SK-N-SH (cell line): Measurements from ENCODE around the gene DLK2. TPM values are rescaled to one million over a fixed set of nuclear protein-coding genes. Genes with fewer than 3 reads are reported as not detected.

Experiments used
- CTCF ChIA-PET: fragments of 300-600, 350-600 bp; formaldehyde crosslinking; extraction: SDS; loops from one replicate; lab custom pipeline; 2021; lab: Yijun Ruan, JAX
- POLR2A ChIA-PET: fragments of 350-600 bp; sonication (Branson Sonifier 250); formaldehyde crosslinking; extraction: SDS; loops from one replicate; lab custom pipeline; 2020; ENCODE audit warnings: antibody characterized with exemption, inconsistent platforms; lab: Yijun Ruan, JAX
- DNase-seq: peaks from one replicate; pipeline ENCODE4 v3.0.0; 2012
- H2AFZ ChIP-seq: fragments of 200-600 bp; sonication (generic); 2 replicates; pipeline ENCODE4 v1.8.1; 2016; ENCODE audit warnings: antibody characterized with exemption, mild to moderate bottlenecking, low read depth
- H3F3A ChIP-seq: fragments of 200-600 bp; sonication (generic); replicated peaks from 2 replicates; pipeline ENCODE3; 2016; ENCODE audit warnings: antibody characterized with exemption, mild to moderate bottlenecking; ENCODE audit not compliant: insufficient read depth
- H3K27ac ChIP-seq, 2 experiments: fragments of 200-500 bp in 1 of 2; fragments of 200-600 bp in 1 of 2; sonication (Bioruptor generic) in 1 of 2; sonication (generic), shearing (Covaris generic) in 1 of 2; 2 replicates each; pipeline versions ENCODE4 v1.5.1 to v1.6.1; 2014 to 2016; ENCODE audit warnings: low read depth in 2 of 2, inconsistent platforms in 1 of 2, low read length in 1 of 2, mild to moderate bottlenecking in 1 of 2, mixed read lengths in 1 of 2
- H3K27me3 ChIP-seq: fragments of 200-600 bp; sonication (generic), shearing (Covaris generic); 2 replicates; pipeline ENCODE4 v1.6.1; 2016; ENCODE audit warnings: mixed run types; ENCODE audit not compliant: insufficient read depth
- H3K36me3 ChIP-seq, 2 experiments: fragments of 200-500 bp in 1 of 2; fragments of 200-600 bp in 1 of 2; sonication (Bioruptor generic) in 1 of 2; sonication (generic) in 1 of 2; replicated peaks in 1 of 2; 2 replicates each; pipeline versions ENCODE3 to v1.5.1; 2014 to 2016; ENCODE audit warnings: low read length in 1 of 2, mild to moderate bottlenecking in 1 of 2; ENCODE audit not compliant: insufficient read depth in 2 of 2, control insufficient read depth in 1 of 2
- H3K4me1 ChIP-seq, 2 experiments: fragments of 200-500 bp in 1 of 2; fragments of 200-600 bp in 1 of 2; sonication (Bioruptor generic) in 1 of 2; sonication (generic), shearing (Covaris generic) in 1 of 2; 2 replicates each; pipeline versions ENCODE4 v1.5.1 to v1.6.1; 2014 to 2016; ENCODE audit warnings: low read depth in 1 of 2, low read length in 1 of 2, mixed run types in 1 of 2; ENCODE audit not compliant: insufficient read depth in 2 of 2, control insufficient read depth in 1 of 2
- H3K4me2 ChIP-seq: fragments of 200-600 bp; sonication (generic), shearing (Covaris generic); 2 replicates; pipeline ENCODE4 v1.6.1; 2017; ENCODE audit warnings: mixed run types
- H3K4me3 ChIP-seq, 2 experiments: fragments of 200-500 bp in 1 of 2; fragments of 200-600 bp in 1 of 2; sonication (Bioruptor generic) in 1 of 2; sonication (generic), shearing (Covaris generic) in 1 of 2; 2 replicates each; pipeline versions ENCODE4 v1.5.1 to v1.8.1; 2014 to 2016; ENCODE audit warnings: low read depth in 2 of 2, inconsistent platforms in 1 of 2, low read length in 1 of 2, mild to moderate bottlenecking in 1 of 2, mixed read lengths in 1 of 2, moderate library complexity in 1 of 2
- H3K79me2 ChIP-seq: fragments of 200-600 bp; sonication (generic); 2 replicates; pipeline ENCODE4 v1.8.1; 2017; ENCODE audit warnings: mild to moderate bottlenecking; ENCODE audit not compliant: insufficient read depth
- H3K9ac ChIP-seq: fragments of 200-600 bp; sonication (generic); 2 replicates; pipeline ENCODE4 v1.6.1; 2017; ENCODE audit warnings: mixed run types
- H3K9me2 ChIP-seq: fragments of 200-600 bp; sonication (generic); 2 replicates; pipeline ENCODE4 v1.6.1; 2017; ENCODE audit warnings: mixed run types
- H3K9me3 ChIP-seq: fragments of 200-600 bp; sonication (generic); 2 replicates; pipeline ENCODE4 v1.6.1; 2017; ENCODE audit warnings: mixed run types, mild to moderate bottlenecking, moderate library complexity
- H4K20me1 ChIP-seq: fragments of 200-600 bp; sonication (generic); 2 replicates; pipeline ENCODE4 v1.6.1; 2017; ENCODE audit warnings: mild to moderate bottlenecking, mixed run types; ENCODE audit not compliant: insufficient read depth
- EP300 ChIP-seq, 2 experiments: IDR thresholded peaks; 2 replicates each; pipeline versions ENCODE4 v1.4.0 to v1.6.1; 2012; ENCODE audit warnings: borderline replicate concordance in 1 of 2, low read depth in 1 of 2, low read length in 1 of 2
- EZH2phosphoT487 ChIP-seq: fragments of 200-600 bp; sonication (generic); IDR thresholded peaks from 2 replicates; pipeline ENCODE4 v1.6.1; 2017; ENCODE audit warnings: low read depth, mixed run types, mild to moderate bottlenecking, antibody characterized with exemption, moderate library complexity, borderline replicate concordance
- FOSL2 ChIP-seq: IDR thresholded peaks from 2 replicates; pipeline ENCODE4 v1.4.0; 2012; ENCODE audit warnings: low read depth, mild to moderate bottlenecking, moderate library complexity, borderline replicate concordance
- FOXM1 ChIP-seq: IDR thresholded peaks from 2 replicates; pipeline ENCODE4 v1.4.0; 2012; ENCODE audit warnings: low read depth, mild to moderate bottlenecking
- IRF3 ChIP-seq: fragments of 150-350 bp; IDR thresholded peaks from 2 replicates; pipeline ENCODE4 v1.6.1; 2016; ENCODE audit warnings: mild to moderate bottlenecking, low read depth, low read length
- JUND ChIP-seq: IDR thresholded peaks from 2 replicates; pipeline ENCODE4 v1.4.0; 2012
- MAX ChIP-seq: IDR thresholded peaks from 2 replicates; pipeline ENCODE4 v1.4.0; 2012; ENCODE audit warnings: low read depth
- NRF1 ChIP-seq: IDR thresholded peaks from 2 replicates; pipeline ENCODE4 v1.6.1; 2012; ENCODE audit warnings: low read depth, mild to moderate bottlenecking, low read length
- POLR2AphosphoS5 ChIP-seq: IDR thresholded peaks from 2 replicates; pipeline ENCODE4 v1.6.1; 2012; ENCODE audit warnings: low read depth, low read length
- RAD21 ChIP-seq: IDR thresholded peaks from 2 replicates; pipeline ENCODE4 v1.6.1; 2012; ENCODE audit warnings: mild to moderate bottlenecking, low read length
- RCOR1 ChIP-seq: fragments of 150-350 bp; IDR thresholded peaks from 2 replicates; pipeline ENCODE4 v1.6.1; 2017; ENCODE audit warnings: antibody characterized with exemption, low read length
- REST ChIP-seq: IDR thresholded peaks from 2 replicates; pipeline ENCODE4 v1.6.1; 2012; ENCODE audit warnings: mild to moderate bottlenecking, low read depth, low read length, moderate library complexity
- RXRA ChIP-seq: IDR thresholded peaks from 2 replicates; pipeline ENCODE4 v1.4.0; 2012; ENCODE audit warnings: low read depth, mild to moderate bottlenecking, borderline replicate concordance
- SIN3A ChIP-seq: IDR thresholded peaks from 2 replicates; pipeline ENCODE4 v1.6.1; 2012; ENCODE audit warnings: low read depth, mild to moderate bottlenecking, low read length, moderate library complexity, borderline replicate concordance
- SMC3 ChIP-seq: IDR thresholded peaks from 2 replicates; pipeline ENCODE4 v1.6.1; 2012; ENCODE audit warnings: low read depth, low read length, improper control_type of control experiment
- TAF1 ChIP-seq: IDR thresholded peaks from 2 replicates; pipeline ENCODE4 v1.6.1; 2012; ENCODE audit warnings: low read depth, mild to moderate bottlenecking, low read length, moderate library complexity, borderline replicate concordance
- TCF12 ChIP-seq: IDR thresholded peaks from 2 replicates; pipeline ENCODE4 v1.4.0; 2012
- WGBS: methylation state at CpG from one replicate; pipeline ENCODE4 v1.1.6; 2017; ENCODE audit warnings: low lambda C conversion rate; 5-methylcytosine and 5-hydroxymethylcytosine counted together
- polyA plus RNA-seq, 3 experiments: library from polyadenylated mRNA; depleted of rRNA; stranded (reverse); fragments of >200 nt; gene quantifications; 2 replicates each; pipeline ENCODE4 v1.2.3, GENCODE V29; 2012
- TF ChIP-seq, protein P1 (sequence below): IDR thresholded peaks from 2 replicates; pipeline ENCODE4 v1.4.0; 2012; ENCODE audit warnings: low read depth, borderline replicate concordance
- TF ChIP-seq, protein P2 (sequence below): IDR thresholded peaks from 2 replicates; pipeline ENCODE4; 2012

Gene DLK2
- polyA plus RNA-seq, 1 of the 3 experiments (the other 2 are of a cell fraction) = 3.9 TPM

- Histone ChIP-seq H4K20me1 (peaks cover 29% of the 10 kb centered on the region; the same call in 1 of the 2 replicates), H3F3A (no peaks in the 10 kb centered on the region), H3K27ac (no peak overlapping the region), H2AFZ (no peak overlapping the region), H3K36me3 (peaks cover 6 to 11% of the 10 kb centered on the region in 2 experiments), H3K9ac (no peak overlapping the region), H3K9me3 (no peaks in the 10 kb centered on the region), H3K9me2 (no peaks in the 10 kb centered on the region), H3K79me2 (peaks cover 12% of the 10 kb centered on the region; the same call in 1 of the 2 replicates), H3K4me2 (no peak overlapping the region), H3K27me3 (no peaks in the 10 kb centered on the region), H3K4me3 (no peak overlapping the region), H3K4me1 (peaks cover 14 to 43% of the 10 kb centered on the region in 2 experiments; a peak in 3 of 4 replicates)
- WGBS = 97% methylated on average over 6 of the region's 6 CpGs
- ChIA-PET POLR2A (no interaction called here), CTCF (interaction anchor here (0.9 to 22.4 kb wide), 5 partner anchors 12 to 108 kb away, joined by 3 to 382 read pairs (median 22); partner anchors contain the start of genes ABCC10, DLK2, LRRC73 and TJAP1)
- DNase-seq = no peak
- TF ChIP-seq FOSL2 (no peak), TAF1 (no peak), EZH2phosphoT487 (no peak), TCF12 (no peak), EP300 (IDR thresholded peaks at IDR 0.05; ENCODE audit: borderline replicate concordance in 1 of 2, low read depth in 1 of 2, low read length in 1 of 2) (no peak)
Measured at GRCh38 chr6:43494321-43494720, 39.0 kb upstream of the DLK2 start.

DNA sequence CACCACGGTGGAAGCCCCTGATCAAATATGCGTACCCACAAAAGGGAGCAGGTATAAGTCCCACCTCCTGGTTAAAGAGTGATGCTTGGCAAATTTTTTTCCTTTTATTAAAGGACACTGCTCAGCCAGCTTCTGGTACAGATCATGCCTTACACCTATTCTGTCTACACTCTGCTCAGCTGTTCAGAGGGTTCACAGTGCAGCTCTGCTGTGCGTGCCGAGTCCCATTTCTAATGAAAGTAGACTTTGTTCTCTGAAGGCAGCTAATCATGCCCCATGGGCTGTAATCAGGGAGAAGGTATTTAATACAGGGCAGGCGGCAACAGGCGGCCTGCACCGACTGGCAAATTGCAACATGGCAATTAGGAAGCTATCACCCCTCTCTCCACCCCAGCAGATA lies 38.5 kb upstream of the DLK2 start:
- Histone ChIP-seq H3K4me3 (no peak overlapping the region), H3F3A (no peaks in the 10 kb centered on the region), H2AFZ (no peak overlapping the region), H3K36me3 (peaks cover under 1 to 6% of the 10 kb centered on the region in 2 experiments), H3K9me3 (no peaks in the 10 kb centered on the region), H3K79me2 (peaks cover 16% of the 10 kb centered on the region; the same call in 1 of the 2 replicates), H3K4me2 (no peak overlapping the region), H3K27me3 (no peaks in the 10 kb centered on the region), H3K9me2 (no peaks in the 10 kb centered on the region), H3K9ac (no peak overlapping the region), H3K4me1 (peaks cover 14 to 43% of the 10 kb centered on the region in 2 experiments), H3K27ac (no peak overlapping the region), H4K20me1 (peaks cover 34% of the 10 kb centered on the region; the same call in 1 of the 2 replicates)
- TF ChIP-seq MAX (no peak), SIN3A (no peak), NRF1 (no peak), SMC3 (no peak), RCOR1 (no peak), REST (no peak), RXRA (no peak), FOXM1 (no peak), POLR2AphosphoS5 (no peak), RAD21 (no peak), TAF1 (no peak), IRF3 (no peak), TCF12 (no peak), JUND (no peak)
- TF ChIP-seq, protein P1, sequence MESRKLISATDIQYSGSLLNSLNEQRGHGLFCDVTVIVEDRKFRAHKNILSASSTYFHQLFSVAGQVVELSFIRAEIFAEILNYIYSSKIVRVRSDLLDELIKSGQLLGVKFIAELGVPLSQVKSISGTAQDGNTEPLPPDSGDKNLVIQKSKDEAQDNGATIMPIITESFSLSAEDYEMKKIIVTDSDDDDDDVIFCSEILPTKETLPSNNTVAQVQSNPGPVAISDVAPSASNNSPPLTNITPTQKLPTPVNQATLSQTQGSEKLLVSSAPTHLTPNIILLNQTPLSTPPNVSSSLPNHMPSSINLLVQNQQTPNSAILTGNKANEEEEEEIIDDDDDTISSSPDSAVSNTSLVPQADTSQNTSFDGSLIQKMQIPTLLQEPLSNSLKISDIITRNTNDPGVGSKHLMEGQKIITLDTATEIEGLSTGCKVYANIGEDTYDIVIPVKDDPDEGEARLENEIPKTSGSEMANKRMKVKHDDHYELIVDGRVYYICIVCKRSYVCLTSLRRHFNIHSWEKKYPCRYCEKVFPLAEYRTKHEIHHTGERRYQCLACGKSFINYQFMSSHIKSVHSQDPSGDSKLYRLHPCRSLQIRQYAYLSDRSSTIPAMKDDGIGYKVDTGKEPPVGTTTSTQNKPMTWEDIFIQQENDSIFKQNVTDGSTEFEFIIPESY = no peak
- TF ChIP-seq, protein P2, sequence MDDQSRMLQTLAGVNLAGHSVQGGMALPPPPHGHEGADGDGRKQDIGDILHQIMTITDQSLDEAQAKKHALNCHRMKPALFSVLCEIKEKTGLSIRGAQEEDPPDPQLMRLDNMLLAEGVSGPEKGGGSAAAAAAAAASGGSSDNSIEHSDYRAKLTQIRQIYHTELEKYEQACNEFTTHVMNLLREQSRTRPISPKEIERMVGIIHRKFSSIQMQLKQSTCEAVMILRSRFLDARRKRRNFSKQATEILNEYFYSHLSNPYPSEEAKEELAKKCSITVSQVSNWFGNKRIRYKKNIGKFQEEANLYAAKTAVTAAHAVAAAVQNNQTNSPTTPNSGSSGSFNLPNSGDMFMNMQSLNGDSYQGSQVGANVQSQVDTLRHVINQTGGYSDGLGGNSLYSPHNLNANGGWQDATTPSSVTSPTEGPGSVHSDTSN = no peak
- DNase-seq = no peak
- WGBS = over 99% methylated on average over 7 of the region's 7 CpGs
- ChIA-PET CTCF (interaction anchor here (0.8 to 22.4 kb wide), 5 partner anchors 13 to 107 kb away, joined by 3 to 382 read pairs (median 22); partner anchors contain the start of genes DLK2, LRRC73 and TJAP1), POLR2A (interaction anchor here (2.1 kb wide), 1 partner anchor 13 kb away, joined by 8 read pairs; no protein-coding TSS in a partner anchor)
